PC-3 (cell line): ENCODE results near the gene MACROD1.

Experiments used
- CTCF ChIP-seq: fragments of 300-600 bp; sonication (generic); conservative IDR thresholded peaks from 2 replicates; pipeline ENCODE4 v1.5.1; 2017; ENCODE audit warnings: antibody characterized with exemption, low read depth, mild to moderate bottlenecking, low read length
- EZH2phosphoT487 ChIP-seq: fragments of 300-600 bp; sonication (generic); IDR thresholded peaks from 2 replicates; pipeline ENCODE4 v1.6.1; 2018; ENCODE audit warnings: mild to moderate bottlenecking, antibody characterized with exemption, low read length, borderline replicate concordance

- TF ChIP-seq CTCF = no peak
- TF ChIP-seq EZH2phosphoT487 = no peak
Observed at GRCh38 chr11:64095949-64096348, 70.0 kb downstream of the MACROD1 start.
